SK-N-SH (cell line): ENCODE measurements around the gene CDHR3.

ENCODE experiments used
- CTCF ChIP-seq: fragments of 200-600 bp; sonication (generic); IDR thresholded peaks from 2 replicates; pipeline ENCODE4 v1.6.1; 2017; ENCODE audit warnings: antibody characterized with exemption, mild to moderate bottlenecking, moderate library complexity
- EP300 ChIP-seq, 2 experiments: IDR thresholded peaks; 2 replicates each; pipeline versions ENCODE4 v1.4.0 to v1.6.1; 2012; ENCODE audit warnings: borderline replicate concordance in 1 of 2, low read depth in 1 of 2, low read length in 1 of 2
- EZH2phosphoT487 ChIP-seq: fragments of 200-600 bp; sonication (generic); IDR thresholded peaks from 2 replicates; pipeline ENCODE4 v1.6.1; 2017; ENCODE audit warnings: low read depth, mixed run types, mild to moderate bottlenecking, antibody characterized with exemption, moderate library complexity, borderline replicate concordance
- MAX ChIP-seq: IDR thresholded peaks from 2 replicates; pipeline ENCODE4 v1.4.0; 2012; ENCODE audit warnings: low read depth
- NRF1 ChIP-seq: IDR thresholded peaks from 2 replicates; pipeline ENCODE4 v1.6.1; 2012; ENCODE audit warnings: low read depth, mild to moderate bottlenecking, low read length
- POLR2AphosphoS5 ChIP-seq: IDR thresholded peaks from 2 replicates; pipeline ENCODE4 v1.6.1; 2012; ENCODE audit warnings: low read depth, low read length
- RCOR1 ChIP-seq: fragments of 150-350 bp; IDR thresholded peaks from 2 replicates; pipeline ENCODE4 v1.6.1; 2017; ENCODE audit warnings: antibody characterized with exemption, low read length
- RFX5 ChIP-seq: IDR thresholded peaks from 2 replicates; pipeline ENCODE4 v1.6.1; 2012; ENCODE audit warnings: mild to moderate bottlenecking, improper control_type of control experiment, low read length
- TAF1 ChIP-seq: IDR thresholded peaks from 2 replicates; pipeline ENCODE4 v1.6.1; 2012; ENCODE audit warnings: low read depth, mild to moderate bottlenecking, low read length, moderate library complexity, borderline replicate concordance
- TCF12 ChIP-seq: IDR thresholded peaks from 2 replicates; pipeline ENCODE4 v1.4.0; 2012
- TEAD4 ChIP-seq: IDR thresholded peaks from 2 replicates; pipeline ENCODE4 v1.4.0; 2012; ENCODE audit warnings: mild to moderate bottlenecking, borderline replicate concordance; ENCODE audit not compliant: insufficient read depth
- USF2 ChIP-seq: fragments of 150-350 bp; IDR thresholded peaks from 2 replicates; pipeline ENCODE4 v1.6.1; 2017; ENCODE audit warnings: antibody characterized with exemption, low read length, low read depth, borderline replicate concordance
- YY1 ChIP-seq: IDR thresholded peaks from 2 replicates; pipeline ENCODE4 v1.4.0; 2012; ENCODE audit warnings: low read depth, mild to moderate bottlenecking

- TF ChIP-seq CTCF, result no peak
- no peak for TF ChIP-seq TAF1
- TF ChIP-seq YY1, result no peak
- no peak for TF ChIP-seq USF2
- TF ChIP-seq RFX5, result no peak
- no peak for TF ChIP-seq TEAD4
- TF ChIP-seq EP300 (IDR thresholded peaks at IDR 0.05; ENCODE audit: borderline replicate concordance in 1 of 2, low read depth in 1 of 2, low read length in 1 of 2), result no peak
- TF ChIP-seq NRF1, result no peak
- TF ChIP-seq POLR2AphosphoS5, result no peak
- no peak for TF ChIP-seq MAX
- TF ChIP-seq EZH2phosphoT487, result no peak
- no peak for TF ChIP-seq TCF12
- TF ChIP-seq RCOR1, result no peak
These were observed 59.2 kb downstream of the CDHR3 start for GRCh38 chr7:106022193-106022821.
